DOHH2 (cell line): ENCODE measurements around the gene PES1.

Experiments used
- CTCF ChIP-seq: fragments of 200-600 bp; sonication (generic); IDR thresholded peaks from one replicate; pipeline ENCODE4 v1.5.1; 2014; ENCODE audit warnings: antibody characterized with exemption, mild to moderate bottlenecking, low read depth, low read length; ENCODE audit not compliant: poor library complexity, severe bottlenecking
- EZH2phosphoT487 ChIP-seq: fragments of 200-600 bp; sonication (generic); IDR thresholded peaks from 2 replicates; pipeline ENCODE4 v1.6.1; 2017; ENCODE audit warnings: borderline replicate concordance, mild to moderate bottlenecking, antibody characterized with exemption, low read length, moderate library complexity, mixed read lengths

- TF ChIP-seq CTCF (no peak), EZH2phosphoT487 (no peak)
Observed at GRCh38 chr22:30568137-30568805, 23.4 kb downstream of the PES1 start.
